Astrocyte of the cerebellum (primary cell): ENCODE data around the gene KCTD1.

Experiments used
- DNase-seq: peaks from one replicate; pipeline ENCODE4 v3.0.0-alpha.2; 2011; ENCODE audit warnings: low read depth
- H3K4me3 ChIP-seq: 2 replicates; pipeline ENCODE4 v1.5.1; 2011; ENCODE audit warnings: mild to moderate bottlenecking, low read depth, low read length, moderate library complexity
- CTCF ChIP-seq: IDR thresholded peaks from 2 replicates; pipeline ENCODE4 v1.5.1; 2012; ENCODE audit warnings: low read length, low read depth, moderate library complexity, mild to moderate bottlenecking; ENCODE audit errors: missing control alignments
- in situ Hi-C: cut with HindIII; loops from 2 replicates; pipeline ENCODE4 v1.10.0; 2017; ENCODE audit warnings: low sequenced_read_pairs

Gene KCTD1

GRCh38 chr18:26548415-26549262 lies at the start of gene KCTD1:
Gene KCTD1 (minus strand): TSS chr18:26548553. CDS start chr18:26548536, 17 bp downstream.
- peak; percentile 70 for DNase-seq
- peak within 1 kb of the TSS; percentile 65 for H3K4me3 ChIP-seq
- TF ChIP-seq CTCF: no peak
- in situ Hi-C loops: no loop called here

GRCh38 chr18:26593365-26594320 lies 45.3 kb upstream of the KCTD1 start:
- no peak for DNase-seq
- no peak for TF ChIP-seq CTCF
- in situ Hi-C loops: no loop called here
- H3K4me3 ChIP-seq: no peak overlapping the region

GRCh38 chr18:26584745-26585144 lies 36.4 kb upstream of the KCTD1 start:
- H3K4me3 ChIP-seq: no peak overlapping the region
- in situ Hi-C loops: no loop called here
- no peak for TF ChIP-seq CTCF
- DNase-seq: no peak

GRCh38 chr18:26579941-26580618 lies 31.7 kb upstream of the KCTD1 start:
- in situ Hi-C loops: no loop called here
- no peak overlapping the region for H3K4me3 ChIP-seq
- no peak for TF ChIP-seq CTCF
- DNase-seq: no peak

DNA sequence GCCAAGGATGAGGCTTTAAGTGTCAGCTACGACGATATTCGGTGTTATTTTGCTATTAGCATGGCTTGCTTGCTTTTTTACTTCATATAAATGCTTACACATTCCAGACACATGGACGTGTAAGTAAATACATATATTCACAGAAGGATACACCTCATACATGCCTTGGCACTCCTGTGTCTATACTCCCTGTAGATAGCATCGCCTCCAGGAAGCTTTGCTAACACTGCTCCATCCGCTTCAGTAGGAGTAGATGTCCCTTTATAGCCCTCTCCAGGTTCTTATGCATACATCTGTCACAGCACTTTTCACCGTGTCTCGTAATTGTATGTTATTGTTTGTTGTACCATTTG lies 27.5 kb upstream of the KCTD1 start:
- in situ Hi-C loops: no loop called here
- DNase-seq: no peak
- no peak for TF ChIP-seq CTCF
- peak overlapping the region; percentile 45 for H3K4me3 ChIP-seq
